Body of pancreas (tissue), 4 donors: Measurements from ENCODE around the gene ASAP2. TPM values are rescaled to one million over a fixed set of nuclear protein-coding genes. Genes with fewer than 3 reads are reported as not detected.
A peak's percentile ranks its signal among the peaks of the same experiment; 100 is the strongest.
"Not testable (repeated sequence)": the region's sequence is repeated elsewhere in the genome, so short reads cannot be mapped to it uniquely, and the experiment has no call there.

Experiments
- ATAC-seq: fragments of 150-250 bp; one replicate; pipeline ENCODE4 v1.9.1; 2016
- DNase-seq, 4 donors: peaks; one replicate each; pipeline ENCODE4 v3.0.0-alpha.2; 2019
- H3K27ac ChIP-seq, 4 donors: fragments of 200-600 bp; sonication (generic); 1 replicate in 3 of 4; 2 replicates in 1 of 4; pipeline versions ENCODE4 v1.5.1 to v1.6.1; 2016 to 2019; ENCODE audit warnings: mild to moderate bottlenecking in 1 of 4, mixed read lengths in 1 of 4, moderate library complexity in 1 of 4
- H3K27me3 ChIP-seq, 2 donors: fragments of 200-600 bp; sonication (generic); one replicate each; pipeline ENCODE4 v1.6.0; 2016; ENCODE audit warnings: mild to moderate bottlenecking in 1 of 2
- H3K36me3 ChIP-seq, 2 donors: fragments of 200-600 bp; sonication (generic); replicated peaks in 1 of 2; 2 replicates each; pipeline ENCODE4 v1.5.1; 2016; ENCODE audit warnings: low read depth in 2 of 2; ENCODE audit not compliant: insufficient read depth in 1 of 2
- H3K4me1 ChIP-seq: fragments of 200-600 bp; sonication (generic); one replicate; pipeline ENCODE4 v1.6.0; 2016
- H3K4me3 ChIP-seq, 2 donors: fragments of 200-600 bp; sonication (generic); 1 replicate in 1 of 2; 2 replicates in 1 of 2; pipeline ENCODE4 v1.5.1; 2016 to 2019
- H3K9me3 ChIP-seq, 3 donors: fragments of 200-600 bp; sonication (generic); 1 replicate in 2 of 3; 2 replicates in 1 of 3; pipeline ENCODE4 v1.5.1; 2016
- POLR2A ChIP-seq, 3 donors: fragments of 450-650 bp; IDR thresholded peaks; one replicate each; pipeline ENCODE4 v1.6.1; 2016; ENCODE audit warnings: antibody characterized with exemption in 3 of 3, mild to moderate bottlenecking in 2 of 3
- WGBS, 2 donors: methylation state at CpG; one replicate each; pipeline ENCODE4 v1.1.5; 2017; 5-methylcytosine and 5-hydroxymethylcytosine counted together
- intact Hi-C: fragments of 100-400 bp; cut with DNase I; formaldehyde crosslinking; loops from one replicate; pipeline ENCODE4 v1.15.1; 2023
- total RNA-seq, 2 donors: library from RNA; depleted of rRNA; stranded (reverse); fragments of >200 nt; gene quantifications; one replicate each; pipeline ENCODE4 v1.1.0, GENCODE V29; 2016
- TF ChIP-seq, protein P1 (sequence below), 7 experiments: fragments of 450-650 bp in 4 of 7; fragments of 200-600 bp in 3 of 7; sonication (generic) in 3 of 7; IDR thresholded peaks; one replicate each; pipeline ENCODE4 v1.5.1; 2016 to 2019; ENCODE audit warnings: antibody characterized with exemption in 7 of 7

Gene ASAP2
- total RNA-seq, 2 donors from 2014 or later = 12.5 to 23.7 TPM

DNA sequence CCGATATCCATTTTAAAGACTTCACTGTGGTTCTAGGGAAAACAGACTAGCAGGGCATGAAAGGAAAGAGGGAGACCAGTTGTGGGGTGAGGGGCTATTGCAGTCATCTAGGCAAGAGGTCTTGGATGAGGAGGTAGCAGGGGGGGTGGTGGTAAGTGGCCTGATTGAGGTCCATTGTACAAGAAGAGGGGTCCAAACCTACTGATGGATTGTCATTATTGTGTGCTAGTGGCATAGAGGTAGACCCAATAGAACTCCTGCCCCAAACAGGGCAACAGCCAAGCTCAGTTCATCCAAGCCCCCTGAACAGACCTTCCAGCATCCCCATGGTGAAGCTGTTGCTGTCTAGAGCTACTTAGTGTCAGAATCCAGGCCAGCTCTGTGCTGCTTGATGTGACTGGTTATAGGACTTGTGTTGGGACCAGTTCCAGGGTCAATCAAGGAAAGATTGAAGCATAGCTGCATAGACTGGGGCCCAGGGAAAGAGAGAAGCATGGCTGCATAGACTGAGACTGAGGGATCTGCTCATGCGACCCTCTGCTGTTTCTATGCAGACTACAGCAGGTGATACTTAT lies 7.0 kb downstream of the ASAP2 start:
- Histone ChIP-seq H3K36me3 (no peaks in the 10 kb centered on the region), H3K27me3 (no peaks in the 10 kb centered on the region), H3K27ac (peak overlapping the region in 3 of 4 donors; percentile 44 to 65 (median 62)), H3K9me3 (no peaks in the 10 kb centered on the region), H3K4me1 (peaks cover 53% of the 10 kb centered on the region), H3K4me3 (no peak overlapping the region)
- TF ChIP-seq, protein P1, sequence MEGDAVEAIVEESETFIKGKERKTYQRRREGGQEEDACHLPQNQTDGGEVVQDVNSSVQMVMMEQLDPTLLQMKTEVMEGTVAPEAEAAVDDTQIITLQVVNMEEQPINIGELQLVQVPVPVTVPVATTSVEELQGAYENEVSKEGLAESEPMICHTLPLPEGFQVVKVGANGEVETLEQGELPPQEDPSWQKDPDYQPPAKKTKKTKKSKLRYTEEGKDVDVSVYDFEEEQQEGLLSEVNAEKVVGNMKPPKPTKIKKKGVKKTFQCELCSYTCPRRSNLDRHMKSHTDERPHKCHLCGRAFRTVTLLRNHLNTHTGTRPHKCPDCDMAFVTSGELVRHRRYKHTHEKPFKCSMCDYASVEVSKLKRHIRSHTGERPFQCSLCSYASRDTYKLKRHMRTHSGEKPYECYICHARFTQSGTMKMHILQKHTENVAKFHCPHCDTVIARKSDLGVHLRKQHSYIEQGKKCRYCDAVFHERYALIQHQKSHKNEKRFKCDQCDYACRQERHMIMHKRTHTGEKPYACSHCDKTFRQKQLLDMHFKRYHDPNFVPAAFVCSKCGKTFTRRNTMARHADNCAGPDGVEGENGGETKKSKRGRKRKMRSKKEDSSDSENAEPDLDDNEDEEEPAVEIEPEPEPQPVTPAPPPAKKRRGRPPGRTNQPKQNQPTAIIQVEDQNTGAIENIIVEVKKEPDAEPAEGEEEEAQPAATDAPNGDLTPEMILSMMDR (IDR thresholded peaks at IDR 0.05) = no peak
- TF ChIP-seq POLR2A (IDR thresholded peaks at IDR 0.05) = no peak
- intact Hi-C loops = no loop called here
- 96 to 100% methylated on average over 2 of the region's 2 CpGs for WGBS, 2 donors
- DNase-seq (no peak), ATAC-seq (no peak)

DNA sequence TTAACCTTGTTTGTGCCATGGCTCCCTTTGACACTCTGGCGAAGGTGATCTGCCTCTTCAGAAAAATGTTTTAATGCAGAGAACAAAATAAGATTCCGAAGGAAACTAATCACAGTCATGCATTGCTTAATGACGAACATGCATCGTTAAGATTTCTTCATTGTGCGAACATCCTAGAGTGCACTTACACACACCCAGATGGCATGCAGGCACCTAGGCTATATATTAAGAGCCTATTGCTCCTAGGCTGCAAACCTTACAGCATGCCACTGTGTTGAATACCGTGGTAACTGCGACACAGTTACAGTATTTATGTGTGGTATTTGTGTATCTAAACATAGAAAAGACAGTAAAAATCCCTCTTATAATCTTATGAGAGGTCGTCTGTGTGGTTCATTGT lies 8.3 kb downstream of the ASAP2 start:
- DNase-seq (no peak), ATAC-seq (no peak)
- no peak for TF ChIP-seq POLR2A (IDR thresholded peaks at IDR 0.05)
- TF ChIP-seq, protein P1 (IDR thresholded peaks at IDR 0.05) = no peak
- Histone ChIP-seq H3K27me3 (no peaks in the 10 kb centered on the region), H3K27ac (no peak overlapping the region), H3K9me3 (no peaks in the 10 kb centered on the region), H3K4me3 (no peak overlapping the region), H3K4me1 (peaks cover 49% of the 10 kb centered on the region), H3K36me3 (no peaks in the 10 kb centered on the region)
- WGBS, 2 donors = 89 to 91% methylated on average over 8 of the region's 8 CpGs
- intact Hi-C loops = no loop called here

DNA sequence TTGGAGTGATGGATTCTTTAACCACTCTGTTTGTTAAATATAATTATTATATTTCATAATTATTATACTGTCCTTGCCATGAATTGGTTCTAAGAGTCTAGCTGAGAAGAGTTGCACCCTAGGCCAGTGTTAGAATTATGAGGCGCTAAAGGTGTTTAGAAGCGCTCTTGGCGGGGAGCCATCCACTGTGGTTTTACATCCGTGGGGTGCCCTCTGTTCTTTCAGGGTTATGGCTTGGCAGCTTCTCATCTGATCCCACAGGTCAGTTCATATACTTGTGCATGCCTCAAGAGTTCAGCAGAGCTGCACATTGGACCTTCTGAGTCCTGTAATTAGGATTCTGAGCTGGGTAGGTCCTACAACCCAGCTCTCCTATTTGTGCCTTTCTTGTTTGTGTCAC lies 9.1 kb downstream of the ASAP2 start:
- no peak overlapping the region for H3K27ac ChIP-seq
- H3K27me3 ChIP-seq = no peaks in the 10 kb centered on the region
- ATAC-seq = no peak
- no peaks in the 10 kb centered on the region for H3K36me3 ChIP-seq
- TF ChIP-seq, protein P1 (IDR thresholded peaks at IDR 0.05) = no peak
- no peak for TF ChIP-seq POLR2A (IDR thresholded peaks at IDR 0.05)
- WGBS, 2 donors = 78 to 81% methylated on average over 4 of the region's 4 CpGs
- intact Hi-C loops = no loop called here
- no peaks in the 10 kb centered on the region for H3K9me3 ChIP-seq
- H3K4me1 ChIP-seq = peaks cover 43% of the 10 kb centered on the region
- no peak overlapping the region for H3K4me3 ChIP-seq
- no peak for DNase-seq

DNA sequence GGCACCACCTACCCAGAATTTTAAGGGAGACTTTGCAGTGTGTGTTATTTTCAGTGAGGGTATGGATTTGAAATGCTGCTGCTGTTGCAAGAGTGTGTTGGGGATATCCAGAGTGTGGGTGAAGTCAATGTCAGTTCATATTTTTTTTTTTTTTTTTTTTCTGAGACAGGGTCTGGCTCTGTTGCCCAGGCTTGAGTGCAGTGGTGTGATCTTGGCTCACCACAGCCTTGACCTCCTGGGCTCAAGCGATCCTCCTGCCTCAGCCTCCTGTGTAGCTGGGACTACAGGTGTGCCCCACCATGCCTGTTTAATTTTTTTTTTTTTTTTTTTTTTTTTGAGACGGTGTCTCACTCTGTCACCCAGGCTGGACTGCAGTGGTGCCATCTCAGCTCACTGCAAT lies 9.5 kb downstream of the ASAP2 start:
- peaks cover 40% of the 10 kb centered on the region for H3K4me1 ChIP-seq
- H3K36me3 ChIP-seq, intact Hi-C loops, H3K27ac ChIP-seq, DNase-seq, ATAC-seq, H3K4me3 ChIP-seq, H3K9me3 ChIP-seq, H3K27me3 ChIP-seq: not testable (repeated sequence)
- WGBS, 2 donors = 97 to 100% methylated on average over 2 of the region's 2 CpGs

DNA sequence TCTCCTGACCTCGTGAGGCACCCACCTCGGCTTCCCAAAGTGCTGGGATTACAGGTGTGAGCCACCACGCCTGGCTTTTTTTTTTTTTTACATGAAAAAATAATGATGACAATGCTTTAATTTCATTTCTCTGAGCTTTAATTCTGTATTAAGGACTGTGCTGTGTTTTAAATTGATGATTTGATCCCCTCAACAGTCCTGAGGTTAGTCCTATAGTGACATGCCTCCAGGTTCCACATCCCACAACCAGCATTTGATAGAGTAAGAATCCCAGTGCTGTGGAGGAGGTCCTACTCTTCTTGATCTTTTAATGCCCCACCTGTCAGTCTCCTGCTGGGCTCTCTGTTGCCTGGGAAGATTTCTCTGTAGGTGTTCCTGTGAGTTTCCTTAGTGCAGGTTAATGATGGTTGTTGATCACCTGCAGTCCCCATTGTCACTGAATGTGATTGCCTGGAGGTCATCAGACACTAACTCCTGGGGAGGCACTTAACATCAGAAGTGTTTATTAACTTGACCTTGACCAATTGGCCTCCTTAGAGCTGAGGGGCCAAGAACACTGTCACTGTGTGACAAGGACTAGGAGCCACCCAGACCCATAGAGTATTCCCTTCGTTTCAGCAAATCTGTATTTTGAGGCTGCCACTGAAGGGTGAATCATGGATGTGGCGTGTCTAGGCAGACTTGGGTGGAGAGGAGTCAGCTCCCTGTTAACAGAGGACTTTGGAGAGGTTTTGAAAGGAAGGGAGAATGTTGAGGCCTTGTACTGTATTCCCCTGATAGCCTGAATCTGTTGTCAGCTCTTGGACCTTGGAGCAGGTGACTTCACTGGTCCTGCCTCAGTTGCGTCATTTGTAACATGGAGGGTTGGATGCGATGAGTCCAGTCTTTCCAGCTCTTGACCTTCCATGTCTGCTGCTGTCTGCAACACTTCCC lies 11.5 kb downstream of the ASAP2 start:
- no peak overlapping the region for H3K4me3 ChIP-seq
- H3K27ac ChIP-seq = no peak overlapping the region
- no peaks in the 10 kb centered on the region for H3K36me3 ChIP-seq
- TF ChIP-seq, protein P1 (IDR thresholded peaks at IDR 0.05) = no peak
- TF ChIP-seq POLR2A (IDR thresholded peaks at IDR 0.05) = no peak
- 91 to 98% methylated on average over 7 of the region's 7 CpGs for WGBS, 2 donors
- H3K9me3 ChIP-seq = no peaks in the 10 kb centered on the region
- ATAC-seq (no peak), DNase-seq (no peak)
- no peaks in the 10 kb centered on the region for H3K27me3 ChIP-seq
- intact Hi-C loops = no loop called here
- H3K4me1 ChIP-seq = peaks cover 33% of the 10 kb centered on the region
